Mucosa of descending colon (tissue), 3 donors: ENCODE results near the gene CEND1. TPM values are rescaled to one million over a fixed set of nuclear protein-coding genes. Genes with fewer than 3 reads are reported as not detected.
A peak's percentile ranks its signal among the peaks of the same experiment; 100 is the strongest.

Experiments used
- ATAC-seq: fragments of 200-7000 bp; cut with Tn5 transposase; one replicate; pipeline ENCODE4 v1.9.1; 2020; ENCODE audit warnings: mild to moderate bottlenecking, moderate library complexity
- DNase-seq, 3 donors: peaks; one replicate each; pipeline ENCODE4 v3.0.0-alpha.2; 2020
- H3K36me3 ChIP-seq: fragments of 200-600 bp; one replicate; pipeline ENCODE4 v1.8.0; 2021; ENCODE audit warnings: low read depth, mild to moderate bottlenecking
- H3K4me1 ChIP-seq: fragments of 200-600 bp; one replicate; pipeline ENCODE4 v1.8.0; 2021; ENCODE audit warnings: low read depth, mild to moderate bottlenecking
- H3K4me3 ChIP-seq: fragments of 200-600 bp; one replicate; pipeline ENCODE4 v1.8.0; 2021; ENCODE audit warnings: mild to moderate bottlenecking
- H3K9me3 ChIP-seq: fragments of 200-600 bp; one replicate; pipeline ENCODE4 v1.8.0; 2021; ENCODE audit warnings: mild to moderate bottlenecking
- CTCF ChIP-seq: fragments of 200-600 bp; IDR thresholded peaks from one replicate; pipeline ENCODE4 v1.8.0; 2022; ENCODE audit warnings: antibody characterized with exemption, mild to moderate bottlenecking
- intact Hi-C, 2 donors: fragments of 100-400 bp; cut with DNase I in 1 of 2; cut with micrococcal nuclease in 1 of 2; formaldehyde crosslinking; loops; one replicate each; pipeline versions ENCODE4 v1.11.0 to v1.11.1; 2022; cut with DNase I, micrococcal nuclease
- total RNA-seq, 3 donors: library from RNA; stranded (reverse); fragmentation: NEBNext Ultra II Directional in 2 of 3; extraction: Animal tissue kit (Norgen Biotek cat#: 25700) in 2 of 3; gene quantifications; one replicate each; pipeline versions ENCODE4 v1.2.1 to v1.2.4, GENCODE V29; 2021 to 2023
- donor health status: DM: no; HTN: no; CAD: no; lungs with moderate emphysema.
- donor health status: DM: no; HTN: no; CAD: no.
- donor health status: DM: no; HTN: yes; CAD: no.

CEND1 gene
- total RNA-seq, 3 donors from 2014 or later = 0.34 to 2.2 TPM; not detected in 1

GRCh38 chr11:813072-813455, 23.2 kb upstream of the CEND1 start:
- no peak for TF ChIP-seq CTCF
- H3K4me1 ChIP-seq = peaks cover 21% of the 10 kb centered on the region
- no peaks in the 10 kb centered on the region for H3K36me3 ChIP-seq
- no peak for ATAC-seq
- DNase-seq = no peak
- H3K4me3 ChIP-seq = no peak overlapping the region
- intact Hi-C loops = no loop called here
- H3K9me3 ChIP-seq = no peaks in the 10 kb centered on the region

GRCh38 chr11:812390-812789, 22.5 kb upstream of the CEND1 start:
- H3K4me3 ChIP-seq = no peak overlapping the region
- DNase-seq (no peak), ATAC-seq (no peak)
- intact Hi-C loops = no loop called here
- H3K9me3 ChIP-seq = no peaks in the 10 kb centered on the region
- TF ChIP-seq CTCF = no peak
- H3K4me1 ChIP-seq = peaks cover 28% of the 10 kb centered on the region
- H3K36me3 ChIP-seq = no peaks in the 10 kb centered on the region

- intact Hi-C loops = no loop called here
- ATAC-seq (no peak), DNase-seq (peak in 1 of 3 donors; percentile 40)
- TF ChIP-seq CTCF = no peak
- H3K36me3 ChIP-seq = no peaks in the 10 kb centered on the region
- H3K4me3 ChIP-seq = no peak overlapping the region
- H3K9me3 ChIP-seq = no peaks in the 10 kb centered on the region
- peaks cover 28% of the 10 kb centered on the region for H3K4me1 ChIP-seq
These were observed 21.8 kb upstream of the CEND1 start for GRCh38 chr11:811446-812245.

- ATAC-seq = peak; percentile 18
- TF ChIP-seq CTCF = no peak
- peak in 2 of 3 donors; percentile 43 to 72 for DNase-seq
- H3K9me3 ChIP-seq = no peaks in the 10 kb centered on the region
- H3K4me3 ChIP-seq = peak overlapping the region; percentile 78
- intact Hi-C loops = no loop called here
- no peaks in the 10 kb centered on the region for H3K36me3 ChIP-seq
- peaks cover 28% of the 10 kb centered on the region for H3K4me1 ChIP-seq
These were observed 20.2 kb upstream of the CEND1 start for GRCh38 chr11:810040-810567.

GRCh38 chr11:809287-810039, 19.6 kb upstream of the CEND1 start, which contains the start of gene RPLP2:
RPLP2 (plus strand) TSS chr11:809967; CDS start chr11:810235, 268 bp downstream.
- no peaks in the 10 kb centered on the region for H3K9me3 ChIP-seq
- ATAC-seq (peak; percentile 88), DNase-seq (peak; percentile 98 to 99 (median 99))
- H3K4me1 ChIP-seq = peaks cover 32% of the 10 kb centered on the region
- no peaks in the 10 kb centered on the region for H3K36me3 ChIP-seq
- TF ChIP-seq CTCF = no peak
- intact Hi-C loops = no loop called here
- peak within 1 kb of the TSS; percentile 78 for H3K4me3 ChIP-seq
